GM12865 (cell line): ENCODE data around the gene HRH2.

Experiments
- DNase-seq: peaks from one replicate; pipeline ENCODE4 v3.0.0; 2010; ENCODE audit warnings: low read depth
- H3K4me3 ChIP-seq: 2 replicates; pipeline ENCODE4 v1.5.1; 2011; ENCODE audit warnings: mild to moderate bottlenecking, low read depth, low read length, control low read depth
- CTCF ChIP-seq: IDR thresholded peaks from 2 replicates; pipeline ENCODE4 v1.5.1; 2011; ENCODE audit warnings: low read length, control low read depth, low read depth, inconsistent platforms; ENCODE audit not compliant: insufficient read depth; ENCODE audit errors: missing control alignments

The HRH2 gene

GRCh38 chr5:175694371-175695160, 36.7 kb downstream of the HRH2 start:
- no peak for TF ChIP-seq CTCF
- no peak for DNase-seq
- H3K4me3 ChIP-seq: no peak overlapping the region

- no peak for TF ChIP-seq CTCF
- DNase-seq: no peak
- H3K4me3 ChIP-seq: no peak overlapping the region
Observed at GRCh38 chr5:175695161-175696126, 37.6 kb downstream of the HRH2 start.

- TF ChIP-seq CTCF: peak; percentile 56
- H3K4me3 ChIP-seq: no peak overlapping the region
- peak; percentile 56 for DNase-seq
Observed at GRCh38 chr5:175696139-175696854, 38.4 kb downstream of the HRH2 start.

DNA sequence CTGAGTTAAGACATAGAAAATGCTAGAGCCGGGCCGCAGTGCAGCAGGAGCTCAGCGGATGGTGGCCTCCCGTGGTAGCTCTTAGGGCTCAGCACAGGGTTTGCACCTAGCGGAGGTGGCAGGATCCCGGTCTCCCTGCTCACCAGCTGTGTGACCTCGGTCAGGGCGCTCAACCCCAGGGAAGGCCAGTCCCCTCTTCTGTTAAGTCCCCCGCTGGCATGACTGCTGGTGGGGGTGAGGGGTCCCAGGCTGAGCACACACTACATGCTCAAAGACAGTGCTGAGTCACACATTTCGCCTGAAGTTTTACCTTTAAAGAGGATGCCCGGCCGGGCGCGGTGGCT, 39.0 kb downstream of the HRH2 start:
- H3K4me3 ChIP-seq: no peak overlapping the region
- no peak for DNase-seq
- TF ChIP-seq CTCF: no peak

DNA sequence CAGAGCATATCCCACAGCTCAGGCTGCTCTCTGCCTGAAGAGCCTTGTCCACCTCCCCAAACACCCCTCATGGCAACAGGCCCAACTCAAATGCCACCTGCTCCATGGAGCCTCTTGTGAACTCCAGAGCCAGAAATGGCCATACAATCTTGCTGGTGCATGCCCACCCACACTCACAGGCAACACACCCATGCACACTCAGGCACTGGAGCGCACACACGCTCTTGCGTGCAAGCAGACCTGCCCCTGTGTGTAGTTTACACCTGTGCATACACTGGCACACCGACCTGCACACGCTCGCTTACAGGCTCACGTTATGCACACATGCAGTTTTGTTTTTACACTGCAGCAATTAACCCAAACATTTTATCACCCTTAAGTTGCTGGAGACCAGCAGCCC, 40.0 kb downstream of the HRH2 start:
- DNase-seq: no peak
- no peak overlapping the region for H3K4me3 ChIP-seq
- TF ChIP-seq CTCF: no peak

- no peak for TF ChIP-seq CTCF
- DNase-seq: no peak
- H3K4me3 ChIP-seq: no peak overlapping the region
Observed at GRCh38 chr5:175698401-175699115, 40.7 kb downstream of the HRH2 start.
